DOHH2 (cell line): ENCODE measurements around the gene GOSR1.

Experiments used
- H3F3A ChIP-seq: fragments of 200-600 bp; sonication (generic), shearing (Covaris generic); 2 replicates; pipeline ENCODE4 v1.6.0; 2016; ENCODE audit warnings: antibody characterized with exemption, mild to moderate bottlenecking; ENCODE audit not compliant: control insufficient read depth, insufficient read depth
- H3K27ac ChIP-seq: fragments of 200-600 bp; sonication (generic); 2 replicates; pipeline ENCODE4 v1.5.1; 2014; ENCODE audit warnings: low read depth, mild to moderate bottlenecking, low read length, moderate library complexity
- H3K27me3 ChIP-seq: fragments of 200-600 bp; sonication (generic); 2 replicates; pipeline ENCODE4 v1.6.1; 2014; ENCODE audit warnings: mild to moderate bottlenecking, low read length, mixed read lengths; ENCODE audit not compliant: control insufficient read depth
- H3K36me3 ChIP-seq: fragments of 200-600 bp; sonication (generic); 2 replicates; pipeline ENCODE4 v1.6.1; 2014; ENCODE audit warnings: mild to moderate bottlenecking, low read length, moderate library complexity, mixed read lengths; ENCODE audit not compliant: control insufficient read depth
- H3K4me1 ChIP-seq: fragments of 200-600 bp; sonication (generic); 2 replicates; pipeline ENCODE4 v1.6.1; 2014; ENCODE audit warnings: mild to moderate bottlenecking, low read length, mixed read lengths; ENCODE audit not compliant: control insufficient read depth
- H3K4me2 ChIP-seq: fragments of 200-600 bp; sonication (generic); 2 replicates; pipeline ENCODE4 v1.6.0; 2014; ENCODE audit warnings: mild to moderate bottlenecking, low read length, moderate library complexity
- H3K4me3 ChIP-seq: fragments of 200-600 bp; sonication (generic); 2 replicates; pipeline ENCODE4 v1.5.1; 2014; ENCODE audit warnings: mild to moderate bottlenecking, low read length, mixed read lengths
- H3K79me2 ChIP-seq: fragments of 200-600 bp; sonication (generic); 2 replicates; pipeline ENCODE4 v1.6.1; 2014; ENCODE audit warnings: mild to moderate bottlenecking, low read length, mixed read lengths; ENCODE audit not compliant: control insufficient read depth
- H3K9me2 ChIP-seq: fragments of 200-600 bp; sonication (generic); replicated peaks from 2 replicates; pipeline ENCODE4 v1.6.1; 2014; ENCODE audit warnings: mild to moderate bottlenecking, low read length, mixed read lengths; ENCODE audit not compliant: control insufficient read depth
- H3K9me3 ChIP-seq: fragments of 200-600 bp; sonication (generic); 2 replicates; pipeline ENCODE4 v1.6.1; 2014; ENCODE audit warnings: antibody characterized with exemption, low read length, mixed read lengths; ENCODE audit not compliant: control insufficient read depth, insufficient read depth
- H4K20me1 ChIP-seq: fragments of 200-600 bp; sonication (generic); 2 replicates; pipeline ENCODE4 v1.6.0; 2014; ENCODE audit warnings: low read depth, mild to moderate bottlenecking, antibody characterized with exemption, low read length, moderate library complexity; ENCODE audit not compliant: control insufficient read depth, insufficient read depth
- EZH2phosphoT487 ChIP-seq: fragments of 200-600 bp; sonication (generic); IDR thresholded peaks from 2 replicates; pipeline ENCODE4 v1.6.1; 2017; ENCODE audit warnings: borderline replicate concordance, mild to moderate bottlenecking, antibody characterized with exemption, low read length, moderate library complexity, mixed read lengths
- TF ChIP-seq, protein P1 (sequence below): fragments of 200-600 bp; sonication (generic); IDR thresholded peaks from one replicate; pipeline ENCODE4 v1.5.1; 2014; ENCODE audit warnings: antibody characterized with exemption, mild to moderate bottlenecking, low read depth, low read length; ENCODE audit not compliant: poor library complexity, severe bottlenecking

Gene GOSR1

GRCh38 chr17:30483159-30483558, 6.0 kb downstream of the GOSR1 start:
- no peaks in the 10 kb centered on the region for H3K9me3 ChIP-seq
- H3K27me3 ChIP-seq = no peaks in the 10 kb centered on the region
- H3K79me2 ChIP-seq = peaks cover 38% of the 10 kb centered on the region
- H3K4me2 ChIP-seq = no peak overlapping the region
- peaks cover 89% of the 10 kb centered on the region for H3K36me3 ChIP-seq
- no peaks in the 10 kb centered on the region for H4K20me1 ChIP-seq
- no peaks in the 10 kb centered on the region for H3K9me2 ChIP-seq
- peaks cover 5% of the 10 kb centered on the region; the same call in 1 of the 2 replicates for H3F3A ChIP-seq
- peaks cover 10% of the 10 kb centered on the region for H3K4me1 ChIP-seq
- TF ChIP-seq EZH2phosphoT487 = no peak
- TF ChIP-seq, protein P1, sequence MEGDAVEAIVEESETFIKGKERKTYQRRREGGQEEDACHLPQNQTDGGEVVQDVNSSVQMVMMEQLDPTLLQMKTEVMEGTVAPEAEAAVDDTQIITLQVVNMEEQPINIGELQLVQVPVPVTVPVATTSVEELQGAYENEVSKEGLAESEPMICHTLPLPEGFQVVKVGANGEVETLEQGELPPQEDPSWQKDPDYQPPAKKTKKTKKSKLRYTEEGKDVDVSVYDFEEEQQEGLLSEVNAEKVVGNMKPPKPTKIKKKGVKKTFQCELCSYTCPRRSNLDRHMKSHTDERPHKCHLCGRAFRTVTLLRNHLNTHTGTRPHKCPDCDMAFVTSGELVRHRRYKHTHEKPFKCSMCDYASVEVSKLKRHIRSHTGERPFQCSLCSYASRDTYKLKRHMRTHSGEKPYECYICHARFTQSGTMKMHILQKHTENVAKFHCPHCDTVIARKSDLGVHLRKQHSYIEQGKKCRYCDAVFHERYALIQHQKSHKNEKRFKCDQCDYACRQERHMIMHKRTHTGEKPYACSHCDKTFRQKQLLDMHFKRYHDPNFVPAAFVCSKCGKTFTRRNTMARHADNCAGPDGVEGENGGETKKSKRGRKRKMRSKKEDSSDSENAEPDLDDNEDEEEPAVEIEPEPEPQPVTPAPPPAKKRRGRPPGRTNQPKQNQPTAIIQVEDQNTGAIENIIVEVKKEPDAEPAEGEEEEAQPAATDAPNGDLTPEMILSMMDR = no peak
- no peak overlapping the region for H3K4me3 ChIP-seq
- no peak overlapping the region for H3K27ac ChIP-seq

GRCh38 chr17:30493780-30494179, 16.6 kb downstream of the GOSR1 start:
- H3K9me2 ChIP-seq = no peaks in the 10 kb centered on the region
- TF ChIP-seq EZH2phosphoT487 = no peak
- TF ChIP-seq, protein P1 = no peak
- H3K27ac ChIP-seq = no peak overlapping the region
- no peaks in the 10 kb centered on the region for H4K20me1 ChIP-seq
- H3K36me3 ChIP-seq = peaks cover 88% of the 10 kb centered on the region
- H3K27me3 ChIP-seq = no peaks in the 10 kb centered on the region
- no peaks in the 10 kb centered on the region for H3K9me3 ChIP-seq
- H3K4me2 ChIP-seq = no peak overlapping the region
- no peaks in the 10 kb centered on the region for H3K4me1 ChIP-seq
- peaks cover 6% of the 10 kb centered on the region; the same call in 1 of the 2 replicates for H3F3A ChIP-seq
- H3K4me3 ChIP-seq = no peak overlapping the region
- H3K79me2 ChIP-seq = no peaks in the 10 kb centered on the region

DNA sequence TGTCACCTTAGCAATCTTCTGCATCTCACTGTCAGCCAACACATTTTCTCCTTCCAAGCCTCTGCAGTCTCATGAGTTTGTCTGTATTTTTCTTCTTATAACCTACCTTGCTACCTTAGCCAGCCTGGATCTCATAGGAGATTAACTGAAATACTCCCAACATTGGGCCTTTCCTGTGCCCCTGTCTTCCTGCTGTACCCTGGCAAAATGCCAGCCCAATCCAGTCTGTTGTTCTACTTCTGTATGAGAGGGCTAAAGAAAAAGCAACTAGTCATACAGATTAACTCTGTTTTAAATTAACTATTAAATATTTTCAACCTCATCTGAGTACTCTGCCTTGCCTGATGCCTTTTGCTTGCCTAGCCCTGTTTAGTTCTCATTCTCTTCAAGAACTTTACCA, 18.4 kb downstream of the GOSR1 start:
- H3K27me3 ChIP-seq = no peaks in the 10 kb centered on the region
- no peak overlapping the region for H3K27ac ChIP-seq
- no peaks in the 10 kb centered on the region for H3K4me1 ChIP-seq
- TF ChIP-seq, protein P1 = no peak
- TF ChIP-seq EZH2phosphoT487 = no peak
- H3K9me3 ChIP-seq = no peaks in the 10 kb centered on the region
- no peaks in the 10 kb centered on the region for H3F3A ChIP-seq
- H3K4me2 ChIP-seq = no peak overlapping the region
- no peaks in the 10 kb centered on the region for H3K9me2 ChIP-seq
- H3K4me3 ChIP-seq = no peak overlapping the region
- no peaks in the 10 kb centered on the region for H4K20me1 ChIP-seq
- no peaks in the 10 kb centered on the region for H3K79me2 ChIP-seq
- peaks cover 81% of the 10 kb centered on the region for H3K36me3 ChIP-seq
